Kidney tubule cell (primary cell): Measurements from ENCODE around the gene RAB31.

Experiments
- DNase-seq: peaks from one replicate; pipeline ENCODE4 v3.0.0-alpha.2; 2018; ENCODE audit warnings: low spot score

RAB31 gene

DNA sequence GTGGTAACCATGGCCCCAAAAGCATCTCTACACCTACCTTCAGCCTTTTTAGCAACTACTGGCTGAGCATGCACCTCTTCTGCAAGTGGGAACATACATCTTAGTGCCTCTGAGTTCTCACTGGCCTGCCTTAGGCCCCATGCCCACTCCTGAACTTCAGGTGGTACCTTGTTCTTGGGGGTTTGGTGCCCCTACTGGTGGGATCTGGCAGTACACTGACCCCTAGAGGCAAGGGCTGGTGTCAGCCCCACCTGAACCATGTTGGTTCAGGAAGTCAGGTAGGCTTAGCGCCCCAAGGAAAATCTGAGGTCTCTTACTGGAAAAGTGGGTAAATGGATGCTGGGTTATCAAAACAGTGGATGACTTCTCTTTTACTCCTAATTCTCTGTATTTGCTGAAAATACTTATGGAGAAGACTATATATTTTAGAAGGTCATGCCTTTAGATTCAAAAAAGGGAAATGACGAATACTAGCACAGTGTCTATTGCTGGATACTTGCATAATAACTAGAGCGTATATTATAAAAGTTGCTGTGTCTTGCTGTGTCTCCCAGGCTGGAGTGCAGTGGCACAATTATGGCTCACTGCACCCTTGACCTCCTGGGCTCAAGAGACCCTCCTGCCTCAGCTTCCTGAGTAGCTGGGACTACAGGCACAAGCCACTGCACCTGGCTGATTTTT, 84.6 kb downstream of the RAB31 start:
- no peak for DNase-seq

DNA sequence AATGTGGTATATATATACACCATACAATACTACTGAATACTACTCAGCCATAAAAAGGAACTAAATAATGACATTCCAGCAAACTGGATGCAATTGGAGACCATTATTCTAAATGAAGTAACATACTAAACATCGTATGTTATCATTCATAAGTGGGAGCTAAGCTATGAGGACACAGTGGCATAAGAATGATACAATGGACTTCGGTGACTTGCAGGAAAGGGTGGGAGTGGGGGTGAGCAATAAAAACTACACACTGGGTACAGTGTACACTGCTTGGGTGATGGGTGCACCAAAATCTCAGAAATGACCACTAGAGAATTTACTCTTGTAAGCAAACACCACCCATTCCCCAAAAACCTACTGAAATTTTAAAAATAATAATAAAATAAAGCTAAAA, 87.9 kb downstream of the RAB31 start:
- no peak for DNase-seq

GRCh38 chr18:9796935-9797549, 88.9 kb downstream of the RAB31 start:
- peak; percentile 81 for DNase-seq

DNA sequence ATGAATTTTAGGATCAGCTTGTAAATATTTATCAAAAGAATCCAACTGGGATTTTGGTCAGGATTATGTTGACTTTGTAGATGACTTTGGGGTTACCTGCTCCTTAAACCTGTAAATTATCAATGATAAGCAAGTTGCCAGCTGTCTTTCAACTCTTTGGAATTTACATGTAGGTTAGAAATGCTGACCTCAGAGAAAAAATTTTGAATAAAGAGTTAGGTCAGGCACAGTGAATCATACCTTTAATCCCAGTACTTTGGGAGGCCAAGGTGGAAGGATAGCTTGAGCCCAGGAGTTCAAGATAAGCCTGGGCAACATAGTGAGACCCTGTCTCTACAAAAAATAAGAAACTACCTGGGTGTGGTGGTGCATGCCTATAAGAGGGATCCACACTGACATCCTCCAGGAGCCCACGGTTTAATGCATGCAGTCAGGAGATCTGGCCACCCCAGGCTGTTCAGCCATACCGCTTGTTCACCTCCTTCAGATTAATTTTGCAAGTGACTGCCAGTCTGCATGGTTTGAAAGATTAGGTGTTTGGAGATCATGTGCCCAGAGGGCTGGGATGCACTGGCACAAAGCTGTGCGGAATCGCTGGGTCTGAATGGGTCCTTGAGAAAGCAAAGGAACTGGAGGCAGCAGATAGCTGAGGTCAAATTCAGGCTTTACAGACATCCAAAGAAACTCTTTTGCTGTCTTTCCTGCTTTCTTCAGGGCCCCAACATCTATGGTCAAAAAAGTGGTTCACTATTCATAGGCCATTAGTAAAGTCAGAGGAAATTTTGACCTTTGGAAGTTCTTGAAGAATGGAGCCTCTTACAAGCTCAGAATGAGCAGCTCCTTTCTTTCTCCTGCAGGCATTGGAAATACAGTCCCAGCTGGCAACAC, 94.3 kb downstream of the RAB31 start:
- DNase-seq, result no peak

- DNase-seq, result no peak
Observed at GRCh38 chr18:9803063-9803697, 95.1 kb downstream of the RAB31 start.

DNA sequence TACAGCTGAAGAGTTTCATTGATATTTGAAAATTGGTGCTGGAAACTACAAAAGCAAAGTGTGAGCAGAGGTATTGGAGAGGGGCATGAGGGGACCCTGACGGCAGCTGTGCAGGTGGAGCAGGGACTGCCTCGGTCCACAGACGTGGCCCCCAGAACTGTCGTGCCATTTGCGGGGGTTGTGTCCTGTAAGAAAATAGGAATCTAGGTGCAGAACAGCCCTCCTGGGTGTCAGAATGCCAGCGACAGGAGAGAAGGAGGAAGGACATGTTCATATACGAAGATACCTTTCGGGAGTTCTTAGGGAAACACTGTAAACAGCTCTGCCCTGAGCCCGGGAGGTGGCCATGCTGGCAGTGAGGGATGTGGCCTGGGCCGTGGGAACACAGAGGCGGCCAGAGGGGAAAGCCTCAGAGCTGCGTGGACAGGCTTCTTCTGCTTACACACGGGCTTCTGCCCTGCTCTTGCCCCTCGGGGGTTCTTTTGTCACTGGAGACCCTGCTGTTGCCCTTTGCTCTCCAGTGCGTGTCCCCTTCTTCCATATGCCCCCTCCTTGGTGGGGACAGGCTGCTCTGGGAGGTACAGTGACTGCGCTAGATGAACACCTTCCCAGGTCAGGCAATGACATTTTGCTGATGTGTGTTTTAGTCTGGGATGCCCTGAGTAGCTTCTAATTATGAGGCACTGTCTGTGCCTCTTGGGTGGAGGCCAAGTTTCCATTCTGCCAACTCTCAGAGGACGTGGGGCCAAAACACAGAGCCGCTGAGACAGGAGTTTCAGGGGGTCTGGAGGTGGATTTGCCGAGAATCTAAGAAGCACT, 95.8 kb downstream of the RAB31 start:
- no peak for DNase-seq

DNA sequence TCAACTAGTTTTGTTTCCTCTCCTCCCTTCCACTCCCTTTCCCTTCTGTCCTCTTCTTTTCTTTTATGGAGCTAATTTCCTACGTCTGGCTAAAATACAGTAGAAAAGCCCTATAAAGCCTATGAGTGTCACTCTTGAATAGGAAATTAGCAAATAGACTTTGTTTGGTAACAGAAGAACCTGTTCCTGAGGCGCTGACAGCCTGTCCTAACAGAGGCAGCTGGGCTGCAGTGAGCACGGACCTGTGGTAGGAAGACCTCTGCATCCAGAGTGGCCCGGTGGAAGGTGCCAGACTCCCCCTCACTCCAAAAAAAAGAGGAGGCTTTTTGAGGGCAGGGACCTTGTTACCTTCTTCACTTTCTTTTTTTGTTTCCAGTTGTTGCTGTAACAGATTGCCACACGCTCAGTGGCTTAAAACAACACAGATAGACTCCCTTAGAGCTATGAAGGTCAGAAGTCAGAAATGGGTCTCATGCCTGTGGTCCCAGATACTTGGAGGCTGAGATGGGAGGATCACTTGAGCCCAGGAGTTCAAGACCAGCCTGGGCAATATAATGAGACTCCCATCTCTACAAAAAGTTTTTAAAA, 96.5 kb downstream of the RAB31 start:
- DNase-seq, result no peak

- DNase-seq, result no peak
Observed at GRCh38 chr18:9806905-9807304, 98.8 kb downstream of the RAB31 start.

GRCh38 chr18:9808295-9809241, 100.5 kb downstream of the RAB31 start:
- no peak for DNase-seq

DNA sequence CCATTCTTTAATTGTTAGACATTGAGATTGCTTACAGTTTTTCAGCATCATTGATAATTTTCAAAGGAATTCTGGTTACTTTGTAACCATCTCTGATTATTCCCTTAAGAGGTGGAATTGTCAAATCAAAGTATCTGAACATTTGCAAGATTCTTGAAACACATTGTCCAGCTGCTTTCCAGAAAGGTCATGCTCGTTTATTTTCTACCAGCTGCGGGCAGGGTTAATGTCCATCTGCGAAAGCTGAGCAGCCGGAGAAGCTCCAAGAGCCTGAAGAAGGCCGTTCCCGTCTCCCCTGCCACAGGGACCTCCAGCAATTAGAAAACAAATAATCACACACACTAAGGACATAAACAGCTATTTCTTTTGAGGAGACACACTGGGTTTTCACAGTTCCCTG, 101.6 kb downstream of the RAB31 start:
- DNase-seq, result no peak

- no peak for DNase-seq
Observed at GRCh38 chr18:9810299-9810698, 102.2 kb downstream of the RAB31 start.

DNA sequence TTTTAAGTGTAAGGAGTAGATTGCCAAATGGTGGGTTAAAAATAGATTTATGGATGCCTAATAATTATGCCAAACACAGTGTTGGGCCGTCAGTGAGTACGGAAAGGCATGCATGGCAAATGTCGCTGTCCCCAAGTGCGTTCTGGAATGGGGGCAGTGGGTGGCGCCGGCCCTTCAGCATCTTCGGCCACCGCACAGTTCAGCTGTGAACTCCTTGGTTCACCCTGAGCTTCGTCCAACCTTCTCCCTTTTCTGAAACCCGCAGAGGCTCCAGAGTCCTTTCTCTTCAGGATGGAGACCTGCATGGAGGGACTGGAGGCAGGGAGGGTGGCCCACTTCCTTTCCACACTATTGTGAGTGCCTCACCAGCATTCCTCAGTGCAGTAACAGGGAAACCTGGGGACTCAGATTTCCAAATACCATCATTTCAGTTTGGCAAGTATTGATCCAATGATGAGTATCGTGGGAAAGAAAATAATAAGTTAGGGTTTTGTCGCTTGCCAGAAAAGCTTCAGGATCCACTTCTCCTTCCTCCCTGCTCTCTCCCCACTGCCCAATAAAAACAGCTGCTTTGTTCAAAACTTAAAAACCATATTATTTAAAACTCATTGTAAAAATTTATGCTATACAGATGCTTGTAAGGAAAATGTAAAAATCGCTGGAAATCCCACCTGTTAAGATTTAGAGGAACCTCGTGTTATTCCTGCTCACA, 103.0 kb downstream of the RAB31 start:
- DNase-seq, result no peak

DNA sequence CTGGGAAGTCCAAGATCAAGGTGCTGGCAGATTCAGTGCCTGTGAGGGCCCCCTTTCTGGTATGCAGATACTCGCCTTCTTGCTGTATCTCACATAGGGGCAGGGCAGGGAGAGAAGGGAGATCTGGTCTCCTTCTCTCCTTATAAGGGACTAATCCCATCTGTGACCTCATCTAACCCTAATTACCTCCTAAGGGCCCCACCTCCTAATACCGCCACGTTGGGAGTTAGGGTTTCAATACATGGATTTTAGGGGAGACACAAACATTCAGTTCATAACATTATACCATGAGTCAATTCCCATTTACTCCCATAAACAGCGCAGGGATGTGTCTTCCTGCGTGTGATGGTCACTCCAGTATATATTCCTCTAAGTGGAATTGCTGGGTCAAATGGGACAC, 103.9 kb downstream of the RAB31 start:
- no peak for DNase-seq

DNA sequence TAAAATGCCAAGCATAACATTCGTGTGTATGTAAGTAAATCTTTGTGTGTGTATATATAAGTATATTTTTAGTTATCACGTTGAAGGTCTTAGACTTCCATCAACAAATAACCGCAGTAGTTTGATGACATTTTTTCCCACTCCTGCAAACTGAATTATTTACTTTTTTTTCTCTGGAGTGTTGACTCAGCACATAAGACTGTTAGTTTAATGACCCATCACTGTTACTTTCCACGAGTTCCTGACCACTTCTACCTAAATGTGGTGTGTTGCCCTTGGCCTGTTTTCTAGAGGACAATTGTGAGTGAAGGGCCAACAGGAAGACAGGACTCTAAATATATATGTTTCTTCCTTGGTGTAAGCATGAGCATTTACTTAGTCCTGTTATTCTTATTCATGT, 106.3 kb downstream of the RAB31 start:
- peak; percentile 70 for DNase-seq

GRCh38 chr18:9817286-9817685, 109.2 kb downstream of the RAB31 start:
- DNase-seq, result no peak

DNA sequence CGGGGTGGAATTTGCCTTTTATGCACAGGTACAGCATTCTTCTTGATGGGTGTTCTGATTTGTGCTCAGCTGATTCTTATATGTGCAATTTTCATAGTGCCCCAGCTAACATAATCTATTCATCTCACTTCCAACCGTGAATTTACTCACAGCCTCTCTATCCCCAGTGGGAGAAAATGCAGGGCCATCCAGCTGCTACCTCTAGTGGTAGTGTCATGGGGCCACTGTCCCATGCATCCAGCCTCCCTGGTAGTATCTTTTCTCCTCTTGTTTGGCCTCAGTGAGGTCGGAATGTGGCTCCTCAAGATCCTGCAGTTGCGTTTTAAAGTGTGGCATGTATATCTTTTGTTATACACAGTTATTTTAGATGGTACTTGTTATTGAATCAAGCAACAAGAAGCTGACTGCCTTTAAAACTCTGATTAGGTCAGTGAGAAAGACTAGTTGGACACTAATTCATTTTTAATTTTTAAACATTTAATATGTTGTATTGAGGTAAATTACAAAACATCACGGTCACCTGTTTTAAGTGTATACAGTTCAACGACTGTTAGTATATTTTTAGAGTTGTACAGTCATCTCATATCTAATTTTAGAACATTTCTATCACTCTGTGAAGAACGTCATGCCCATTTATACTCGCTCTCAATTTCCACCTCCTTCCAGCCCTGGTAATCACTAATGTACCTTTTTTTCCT, 109.8 kb downstream of the RAB31 start:
- no peak for DNase-seq

DNA sequence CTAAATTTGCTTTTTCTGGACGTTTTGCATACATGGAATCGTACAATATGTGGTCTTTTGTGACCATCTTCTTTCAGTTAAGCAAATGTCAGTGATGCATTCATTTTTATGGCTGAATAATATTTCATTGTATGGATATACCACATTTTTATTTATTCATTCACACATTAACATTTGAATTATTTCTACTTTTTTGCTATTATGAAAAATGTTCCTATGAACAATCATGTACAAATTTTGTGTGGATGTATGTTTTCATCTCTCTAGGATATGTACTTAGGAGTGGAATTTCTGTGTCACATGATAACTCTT, 110.3 kb downstream of the RAB31 start:
- no peak for DNase-seq

GRCh38 chr18:9820127-9820526, 112.0 kb downstream of the RAB31 start:
- DNase-seq, result no peak

DNA sequence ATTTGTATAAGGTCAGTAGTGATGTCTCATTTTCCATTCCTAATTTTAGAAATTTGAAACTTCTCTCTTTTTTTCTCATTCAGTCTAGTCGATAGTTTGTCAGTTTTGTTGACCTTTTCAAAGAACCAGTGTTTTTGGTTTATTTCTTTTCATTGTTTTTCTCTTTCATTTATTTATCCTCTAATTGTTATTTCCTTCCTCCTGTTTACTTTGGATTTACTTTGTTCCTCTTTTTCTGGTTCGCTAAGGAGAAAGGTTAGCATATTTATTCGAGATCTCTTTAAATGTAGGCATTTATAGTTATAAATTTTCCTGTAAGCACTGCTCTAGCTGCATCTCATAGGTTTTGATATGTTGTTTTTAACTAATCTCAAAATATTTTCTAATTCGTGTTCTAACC, 112.6 kb downstream of the RAB31 start:
- DNase-seq, result no peak
